ENCODE data around the gene PHF23.

The PHF23 gene

GRCh38 chr17:7196651-7197401 lies 42.4 kb downstream of the PHF23 start:
- DNase-seq: no peak
- H3K36me3 ChIP-seq (ENCODE audit: control insufficient read depth, insufficient read depth, low read length): peaks cover 8% of the 10 kb centered on the region
- no CpG with 5 or more reads among the region's 22 CpGs for WGBS (ENCODE audit: extremely low coverage, insufficient coverage, low lambda C conversion rate)
- H3K79me2 ChIP-seq (ENCODE audit: control insufficient read depth, insufficient read depth, low read length): no peaks in the 10 kb centered on the region
- no peak overlapping the region for H3K27ac ChIP-seq (ENCODE audit: low read depth, low read length)
- H4K5ac ChIP-seq (ENCODE audit: low read length): no peak overlapping the region
- H3K18ac ChIP-seq (ENCODE audit: low read length): no peak overlapping the region
- no peaks in the 10 kb centered on the region for H3K27me3 ChIP-seq (ENCODE audit: insufficient read depth, low read length, poor library complexity)
- no peak overlapping the region for H3K56ac ChIP-seq (ENCODE audit: low read length)
- no peaks in the 10 kb centered on the region for H3K79me1 ChIP-seq (ENCODE audit: low read length)
- no peak overlapping the region for H3K9ac ChIP-seq (ENCODE audit: low read length)
- no peak overlapping the region for H2AK5ac ChIP-seq (ENCODE audit: low read length)
- no peak overlapping the region for H3K23ac ChIP-seq (ENCODE audit: low read length)
- no peak overlapping the region for H3K4ac ChIP-seq (ENCODE audit: low read depth, low read length)
- no peak overlapping the region for H2BK15ac ChIP-seq (replicated peaks; ENCODE audit: low read depth)
- no peak overlapping the region for H3K4me3 ChIP-seq (ENCODE audit: low read length)
- no peaks in the 10 kb centered on the region for H3K4me1 ChIP-seq (ENCODE audit: control insufficient read depth, low read depth, low read length)
- H4K8ac ChIP-seq (ENCODE audit: low read depth, low read length): no peak overlapping the region
- H2BK120ac ChIP-seq (ENCODE audit: low read depth, low read length): no peak overlapping the region
- no peak overlapping the region for H2BK5ac ChIP-seq (ENCODE audit: low read length)
- no peak overlapping the region for H3K4me2 ChIP-seq (ENCODE audit: low read length)

GRCh38 chr17:7195971-7196370 lies 43.3 kb downstream of the PHF23 start:
- Histone ChIP-seq H2BK15ac (replicated peaks; ENCODE audit: low read depth) (no peak overlapping the region), H4K8ac (ENCODE audit: low read depth, low read length) (no peak overlapping the region), H3K79me1 (ENCODE audit: low read length) (no peaks in the 10 kb centered on the region), H2BK5ac (ENCODE audit: low read length) (no peak overlapping the region), H3K23ac (ENCODE audit: low read length) (no peak overlapping the region), H3K4me1 (ENCODE audit: control insufficient read depth, low read depth, low read length) (no peaks in the 10 kb centered on the region), H3K4me3 (ENCODE audit: low read length) (no peak overlapping the region), H3K18ac (ENCODE audit: low read length) (no peak overlapping the region), H3K27ac (ENCODE audit: low read depth, low read length) (no peak overlapping the region), H3K27me3 (ENCODE audit: insufficient read depth, low read length, poor library complexity) (no peaks in the 10 kb centered on the region), H3K36me3 (ENCODE audit: control insufficient read depth, insufficient read depth, low read length) (peaks cover 8% of the 10 kb centered on the region), H3K9ac (ENCODE audit: low read length) (no peak overlapping the region), H4K5ac (ENCODE audit: low read length) (no peak overlapping the region), H3K4me2 (ENCODE audit: low read length) (no peak overlapping the region), H3K56ac (ENCODE audit: low read length) (no peak overlapping the region), H2AK5ac (ENCODE audit: low read length) (no peak overlapping the region), H2BK120ac (ENCODE audit: low read depth, low read length) (no peak overlapping the region), H3K79me2 (ENCODE audit: control insufficient read depth, insufficient read depth, low read length) (no peaks in the 10 kb centered on the region), H3K4ac (ENCODE audit: low read depth, low read length) (no peak overlapping the region)
- no CpG with 5 or more reads among the region's 12 CpGs for WGBS (ENCODE audit: extremely low coverage, insufficient coverage, low lambda C conversion rate)
- no peak for DNase-seq

- Histone ChIP-seq H3K23ac (ENCODE audit: low read length) (no peak overlapping the region), H3K79me2 (ENCODE audit: control insufficient read depth, insufficient read depth, low read length) (no peaks in the 10 kb centered on the region), H3K36me3 (ENCODE audit: control insufficient read depth, insufficient read depth, low read length) (peaks cover 5% of the 10 kb centered on the region), H2BK5ac (ENCODE audit: low read length) (no peak overlapping the region), H4K8ac (ENCODE audit: low read depth, low read length) (no peak overlapping the region), H3K9ac (ENCODE audit: low read length) (no peak overlapping the region), H3K4me1 (ENCODE audit: control insufficient read depth, low read depth, low read length) (no peaks in the 10 kb centered on the region), H4K5ac (ENCODE audit: low read length) (no peak overlapping the region), H3K27me3 (ENCODE audit: insufficient read depth, low read length, poor library complexity) (no peaks in the 10 kb centered on the region), H2BK120ac (ENCODE audit: low read depth, low read length) (no peak overlapping the region), H3K4ac (ENCODE audit: low read depth, low read length) (no peak overlapping the region), H3K4me2 (ENCODE audit: low read length) (no peak overlapping the region), H3K79me1 (ENCODE audit: low read length) (no peaks in the 10 kb centered on the region), H3K4me3 (ENCODE audit: low read length) (no peak overlapping the region), H2BK15ac (replicated peaks; ENCODE audit: low read depth) (no peak overlapping the region), H3K56ac (ENCODE audit: low read length) (no peak overlapping the region), H2AK5ac (ENCODE audit: low read length) (no peak overlapping the region), H3K18ac (ENCODE audit: low read length) (no peak overlapping the region), H3K27ac (ENCODE audit: low read depth, low read length) (no peak overlapping the region)
- WGBS (ENCODE audit: extremely low coverage, insufficient coverage, low lambda C conversion rate): no CpG with 5 or more reads among the region's 12 CpGs
- DNase-seq: no peak
These were observed 46.9 kb downstream of the PHF23 start for GRCh38 chr17:7192271-7192937.

- H2BK120ac ChIP-seq (ENCODE audit: low read depth, low read length): no peak overlapping the region
- no peaks in the 10 kb centered on the region for H3K4me1 ChIP-seq (ENCODE audit: control insufficient read depth, low read depth, low read length)
- no peak overlapping the region for H2BK5ac ChIP-seq (ENCODE audit: low read length)
- H3K36me3 ChIP-seq (ENCODE audit: control insufficient read depth, insufficient read depth, low read length): peaks cover 5% of the 10 kb centered on the region
- no peak overlapping the region for H3K18ac ChIP-seq (ENCODE audit: low read length)
- no CpG with 5 or more reads among the region's 26 CpGs for WGBS (ENCODE audit: extremely low coverage, insufficient coverage, low lambda C conversion rate)
- no peak overlapping the region for H3K23ac ChIP-seq (ENCODE audit: low read length)
- H3K27ac ChIP-seq (ENCODE audit: low read depth, low read length): no peak overlapping the region
- no peak overlapping the region for H3K4me3 ChIP-seq (ENCODE audit: low read length)
- H3K4ac ChIP-seq (ENCODE audit: low read depth, low read length): no peak overlapping the region
- peak; percentile 79 for DNase-seq
- H4K8ac ChIP-seq (ENCODE audit: low read depth, low read length): no peak overlapping the region
- H3K79me1 ChIP-seq (ENCODE audit: low read length): no peaks in the 10 kb centered on the region
- H2BK15ac ChIP-seq (replicated peaks; ENCODE audit: low read depth): no peak overlapping the region
- H3K4me2 ChIP-seq (ENCODE audit: low read length): no peak overlapping the region
- no peak overlapping the region for H4K5ac ChIP-seq (ENCODE audit: low read length)
- no peaks in the 10 kb centered on the region for H3K27me3 ChIP-seq (ENCODE audit: insufficient read depth, low read length, poor library complexity)
- no peak overlapping the region for H3K9ac ChIP-seq (ENCODE audit: low read length)
- H3K56ac ChIP-seq (ENCODE audit: low read length): no peak overlapping the region
- H3K79me2 ChIP-seq (ENCODE audit: control insufficient read depth, insufficient read depth, low read length): no peaks in the 10 kb centered on the region
- H2AK5ac ChIP-seq (ENCODE audit: low read length): no peak overlapping the region
These were observed 47.5 kb downstream of the PHF23 start for GRCh38 chr17:7191571-7192270.

- H3K27me3 ChIP-seq (ENCODE audit: insufficient read depth, low read length, poor library complexity): no peaks in the 10 kb centered on the region
- no peaks in the 10 kb centered on the region for H3K4me1 ChIP-seq (ENCODE audit: control insufficient read depth, low read depth, low read length)
- H2AK5ac ChIP-seq (ENCODE audit: low read length): no peak overlapping the region
- H4K8ac ChIP-seq (ENCODE audit: low read depth, low read length): no peak overlapping the region
- no CpG with 5 or more reads among the region's 12 CpGs for WGBS (ENCODE audit: extremely low coverage, insufficient coverage, low lambda C conversion rate)
- H4K5ac ChIP-seq (ENCODE audit: low read length): no peak overlapping the region
- H2BK5ac ChIP-seq (ENCODE audit: low read length): no peak overlapping the region
- H3K79me1 ChIP-seq (ENCODE audit: low read length): no peaks in the 10 kb centered on the region
- H3K23ac ChIP-seq (ENCODE audit: low read length): no peak overlapping the region
- no peaks in the 10 kb centered on the region for H3K79me2 ChIP-seq (ENCODE audit: control insufficient read depth, insufficient read depth, low read length)
- no peak overlapping the region for H3K9ac ChIP-seq (ENCODE audit: low read length)
- H2BK15ac ChIP-seq (replicated peaks; ENCODE audit: low read depth): no peak overlapping the region
- H3K27ac ChIP-seq (ENCODE audit: low read depth, low read length): no peak overlapping the region
- H3K4me2 ChIP-seq (ENCODE audit: low read length): no peak overlapping the region
- DNase-seq: no peak
- H2BK120ac ChIP-seq (ENCODE audit: low read depth, low read length): no peak overlapping the region
- no peak overlapping the region for H3K4ac ChIP-seq (ENCODE audit: low read depth, low read length)
- no peak overlapping the region for H3K4me3 ChIP-seq (ENCODE audit: low read length)
- peaks cover 2% of the 10 kb centered on the region for H3K36me3 ChIP-seq (ENCODE audit: control insufficient read depth, insufficient read depth, low read length)
- no peak overlapping the region for H3K18ac ChIP-seq (ENCODE audit: low read length)
- H3K56ac ChIP-seq (ENCODE audit: low read length): no peak overlapping the region
These were observed 48.2 kb downstream of the PHF23 start for GRCh38 chr17:7191069-7191468.
